ENCODE measurements around the gene ARHGEF10L.
A peak's percentile ranks its signal among the peaks of the same experiment; 100 is the strongest.

Gene ARHGEF10L

GRCh38 chr1:17596186-17596585, 56.7 kb downstream of the ARHGEF10L start:
- DNase-seq: no peak

- no peak for DNase-seq
These were observed 57.4 kb downstream of the ARHGEF10L start for GRCh38 chr1:17596651-17597509.

- DNase-seq: no peak
These were observed 58.2 kb downstream of the ARHGEF10L start for GRCh38 chr1:17597651-17598050.

- DNase-seq: no peak
These were observed 58.8 kb downstream of the ARHGEF10L start for GRCh38 chr1:17598251-17598650.

GRCh38 chr1:17599291-17599953, 59.9 kb downstream of the ARHGEF10L start:
- DNase-seq: no peak

GRCh38 chr1:17599954-17600300, 60.4 kb downstream of the ARHGEF10L start:
- DNase-seq: no peak

- no peak for DNase-seq
These were observed 60.8 kb downstream of the ARHGEF10L start for GRCh38 chr1:17600321-17600720.

- DNase-seq: no peak
These were observed 62.3 kb downstream of the ARHGEF10L start for GRCh38 chr1:17601643-17602382.

- DNase-seq: no peak
These were observed 63.8 kb downstream of the ARHGEF10L start for GRCh38 chr1:17603091-17603841.

- no peak for DNase-seq
These were observed 66.3 kb downstream of the ARHGEF10L start for GRCh38 chr1:17605582-17606344.

- DNase-seq: peak; percentile 61
These were observed 67.4 kb downstream of the ARHGEF10L start for GRCh38 chr1:17606826-17607440.

GRCh38 chr1:17607644-17608581, 68.4 kb downstream of the ARHGEF10L start:
- DNase-seq: no peak

- DNase-seq: no peak
These were observed 70.0 kb downstream of the ARHGEF10L start for GRCh38 chr1:17609529-17609928.

- DNase-seq: no peak
These were observed 70.6 kb downstream of the ARHGEF10L start for GRCh38 chr1:17610085-17610484.

- no peak for DNase-seq
These were observed 71.2 kb downstream of the ARHGEF10L start for GRCh38 chr1:17610713-17611112.

GRCh38 chr1:17611991-17612390, 72.5 kb downstream of the ARHGEF10L start:
- DNase-seq: peak; percentile 74

GRCh38 chr1:17612831-17613230, 73.3 kb downstream of the ARHGEF10L start:
- no peak for DNase-seq

- DNase-seq: no peak
These were observed 75.1 kb downstream of the ARHGEF10L start for GRCh38 chr1:17614586-17614985.

GRCh38 chr1:17615157-17615556, 75.7 kb downstream of the ARHGEF10L start:
- no peak for DNase-seq

- no peak for DNase-seq
These were observed 76.5 kb downstream of the ARHGEF10L start for GRCh38 chr1:17615959-17616358.

Data from fibroblast of skin of right biceps (primary cell).